Measurements from ENCODE around the gene PLPP4.

PLPP4 gene

GRCh38 chr10:120616311-120616911 lies 159.4 kb downstream of the PLPP4 start:
- DNase-seq = no peak

- DNase-seq = no peak
These were observed 171.2 kb downstream of the PLPP4 start for GRCh38 chr10:120628197-120628596.

- DNase-seq = no peak
These were observed 173.2 kb downstream of the PLPP4 start for GRCh38 chr10:120630266-120630665.

GRCh38 chr10:120632047-120632446 lies 175.0 kb downstream of the PLPP4 start:
- DNase-seq = no peak

- DNase-seq = no peak
These were observed 175.9 kb downstream of the PLPP4 start for GRCh38 chr10:120632942-120633341.

- no peak for DNase-seq
These were observed 177.6 kb downstream of the PLPP4 start for GRCh38 chr10:120634659-120635058.

All from DMS79 (cell line).